GM12878 (cell line): ENCODE measurements around the gene CNOT8.

Experiments used
- BRCA1 ChIP-seq: IDR thresholded peaks from 2 replicates; pipeline ENCODE4 v1.6.1; 2011; ENCODE audit warnings: low read depth, low read length, improper control_type of control experiment
- FOXK2 ChIP-seq: fragments of 450-650 bp; IDR thresholded peaks from 2 replicates; pipeline ENCODE4 v1.6.1; 2017; ENCODE audit warnings: mild to moderate bottlenecking, moderate library complexity
- MAX ChIP-seq: IDR thresholded peaks from 2 replicates; pipeline ENCODE4 v1.6.1; 2012; ENCODE audit warnings: low read depth, low read length, improper control_type of control experiment
- POLR2A ChIP-seq: IDR thresholded peaks from 2 replicates; pipeline ENCODE4 v1.6.1; 2011; ENCODE audit warnings: low read depth, mild to moderate bottlenecking, low read length
- POLR2AphosphoS5 ChIP-seq: IDR thresholded peaks from 2 replicates; pipeline ENCODE4 v1.6.1; 2011; ENCODE audit warnings: mild to moderate bottlenecking, low read length, inconsistent platforms
- RB1 ChIP-seq: fragments of 450-650 bp; formaldehyde crosslinking; IDR thresholded peaks from 2 replicates; pipeline ENCODE4 v1.6.1; 2017; ENCODE audit warnings: mild to moderate bottlenecking, borderline replicate concordance
- SIN3A ChIP-seq: IDR thresholded peaks from 2 replicates; pipeline ENCODE4 v1.6.1; 2012; ENCODE audit warnings: low read depth, low read length, improper control_type of control experiment
- YY1 ChIP-seq: IDR thresholded peaks from 2 replicates; pipeline ENCODE4 v1.6.1; 2011; ENCODE audit warnings: low read depth, mild to moderate bottlenecking, low read length
- ZBTB4 ChIP-seq: fragments of 450-650 bp; formaldehyde crosslinking; IDR thresholded peaks from 2 replicates; pipeline ENCODE4 v1.4.0; 2022; ENCODE audit warnings: mild to moderate bottlenecking, moderate library complexity
- ZNF384 ChIP-seq: IDR thresholded peaks from 2 replicates; pipeline ENCODE4 v1.6.1; 2012; ENCODE audit warnings: low read depth, mild to moderate bottlenecking, low read length, improper control_type of control experiment, borderline replicate concordance
- ZZZ3 ChIP-seq: IDR thresholded peaks from 2 replicates; pipeline ENCODE4 v1.6.1; 2011; ENCODE audit warnings: low read depth; ENCODE audit not compliant: control insufficient read depth, insufficient read length
- TF ChIP-seq, protein P1 (sequence below), 3 experiments: IDR thresholded peaks in 2 of 3; conservative IDR thresholded peaks in 1 of 3; 2 replicates each; pipeline ENCODE4 v1.5.1; 2011; ENCODE audit warnings: low read depth in 3 of 3, low read length in 3 of 3, mild to moderate bottlenecking in 3 of 3, control low read depth in 2 of 3, moderate library complexity in 2 of 3, inconsistent platforms in 1 of 3, mixed read lengths in 1 of 3; ENCODE audit not compliant: control insufficient read depth in 2 of 3, insufficient read depth in 1 of 3; ENCODE audit errors: extremely low read depth in 1 of 3

DNA sequence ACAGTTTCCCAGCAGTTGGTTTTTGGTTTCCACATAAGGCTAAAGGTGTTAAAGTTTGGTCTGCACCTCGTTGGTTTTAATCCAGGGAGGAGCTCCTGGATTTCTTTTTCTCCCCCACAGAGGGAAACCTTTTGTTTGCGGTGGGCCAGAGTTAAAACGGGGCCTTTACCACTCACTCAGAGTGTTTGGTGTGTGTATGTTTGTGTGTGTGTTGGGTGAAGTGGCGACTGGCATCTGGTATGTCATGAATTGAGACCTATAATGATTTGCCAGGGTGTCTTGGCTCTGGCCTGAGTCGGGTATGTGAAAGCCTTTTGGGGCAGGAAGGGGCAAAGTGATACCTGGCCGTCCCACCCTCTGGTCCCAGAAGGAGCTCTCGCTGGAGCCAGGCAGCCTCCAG, 38.9 kb upstream of the CNOT8 start:
- TF ChIP-seq ZZZ3 (no peak), POLR2A (no peak), BRCA1 (no peak), RB1 (no peak), POLR2AphosphoS5 (no peak), ZNF384 (no peak), FOXK2 (no peak), MAX (no peak), ZBTB4 (CRISPR knock-in tag) (no peak), YY1 (no peak), SIN3A (no peak)
- TF ChIP-seq, protein P1, sequence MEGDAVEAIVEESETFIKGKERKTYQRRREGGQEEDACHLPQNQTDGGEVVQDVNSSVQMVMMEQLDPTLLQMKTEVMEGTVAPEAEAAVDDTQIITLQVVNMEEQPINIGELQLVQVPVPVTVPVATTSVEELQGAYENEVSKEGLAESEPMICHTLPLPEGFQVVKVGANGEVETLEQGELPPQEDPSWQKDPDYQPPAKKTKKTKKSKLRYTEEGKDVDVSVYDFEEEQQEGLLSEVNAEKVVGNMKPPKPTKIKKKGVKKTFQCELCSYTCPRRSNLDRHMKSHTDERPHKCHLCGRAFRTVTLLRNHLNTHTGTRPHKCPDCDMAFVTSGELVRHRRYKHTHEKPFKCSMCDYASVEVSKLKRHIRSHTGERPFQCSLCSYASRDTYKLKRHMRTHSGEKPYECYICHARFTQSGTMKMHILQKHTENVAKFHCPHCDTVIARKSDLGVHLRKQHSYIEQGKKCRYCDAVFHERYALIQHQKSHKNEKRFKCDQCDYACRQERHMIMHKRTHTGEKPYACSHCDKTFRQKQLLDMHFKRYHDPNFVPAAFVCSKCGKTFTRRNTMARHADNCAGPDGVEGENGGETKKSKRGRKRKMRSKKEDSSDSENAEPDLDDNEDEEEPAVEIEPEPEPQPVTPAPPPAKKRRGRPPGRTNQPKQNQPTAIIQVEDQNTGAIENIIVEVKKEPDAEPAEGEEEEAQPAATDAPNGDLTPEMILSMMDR (IDR thresholded peaks at IDR 0.05 in 2 of 3, conservative IDR thresholded peaks at IDR 0.05 in 1 of 3; ENCODE audit: control insufficient read depth in 2 of 3, extremely low read depth in 1 of 3, insufficient read depth in 1 of 3, low read depth in 3 of 3, low read length in 3 of 3): no peak
